SW480 (cell line): ENCODE measurements around the gene KCNK15.

Experiments
- DNase-seq: peaks from one replicate; pipeline ENCODE4 v3.0.0-alpha.2; 2016; ENCODE audit warnings: low spot score

The KCNK15 gene

DNA sequence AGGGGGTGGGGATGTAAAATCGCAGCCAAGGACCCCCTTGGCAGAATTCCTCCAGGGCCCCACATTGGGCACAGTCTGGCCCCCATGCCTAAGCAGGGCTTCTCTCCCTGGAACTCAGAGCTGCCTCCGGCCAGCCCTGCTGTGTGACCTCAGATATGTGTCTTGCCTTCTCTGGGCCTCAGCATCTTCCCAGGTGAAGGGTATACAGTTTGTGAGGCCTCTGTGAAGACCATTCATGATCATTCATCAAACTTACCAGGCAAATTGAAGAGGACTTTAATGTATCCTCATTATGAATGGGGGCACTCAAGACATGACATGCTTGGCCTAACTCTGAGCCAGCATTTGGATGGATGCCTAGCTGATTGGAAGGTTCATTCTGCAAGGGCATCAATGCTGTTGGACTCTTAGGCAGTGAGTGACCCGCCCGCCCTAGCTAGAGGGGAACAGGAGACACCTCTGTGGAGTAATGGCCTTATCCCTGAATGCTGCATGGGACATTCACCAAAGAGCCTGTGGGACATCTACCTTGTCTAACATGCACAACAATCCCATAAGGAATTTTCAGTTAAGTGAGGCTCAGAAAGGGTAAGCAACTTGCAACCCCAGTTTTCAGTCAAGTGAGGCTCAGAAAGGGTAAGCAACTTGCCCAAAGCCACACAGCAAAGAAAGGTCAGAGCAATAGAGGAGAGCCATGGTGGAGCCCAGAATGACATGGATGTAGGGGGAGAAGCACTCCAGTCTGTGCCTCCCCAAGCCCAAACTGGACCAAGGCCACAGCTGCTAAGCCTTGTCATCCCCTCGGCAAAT is 30.0 kb upstream of the KCNK15 start:
- DNase-seq, result no peak

DNA sequence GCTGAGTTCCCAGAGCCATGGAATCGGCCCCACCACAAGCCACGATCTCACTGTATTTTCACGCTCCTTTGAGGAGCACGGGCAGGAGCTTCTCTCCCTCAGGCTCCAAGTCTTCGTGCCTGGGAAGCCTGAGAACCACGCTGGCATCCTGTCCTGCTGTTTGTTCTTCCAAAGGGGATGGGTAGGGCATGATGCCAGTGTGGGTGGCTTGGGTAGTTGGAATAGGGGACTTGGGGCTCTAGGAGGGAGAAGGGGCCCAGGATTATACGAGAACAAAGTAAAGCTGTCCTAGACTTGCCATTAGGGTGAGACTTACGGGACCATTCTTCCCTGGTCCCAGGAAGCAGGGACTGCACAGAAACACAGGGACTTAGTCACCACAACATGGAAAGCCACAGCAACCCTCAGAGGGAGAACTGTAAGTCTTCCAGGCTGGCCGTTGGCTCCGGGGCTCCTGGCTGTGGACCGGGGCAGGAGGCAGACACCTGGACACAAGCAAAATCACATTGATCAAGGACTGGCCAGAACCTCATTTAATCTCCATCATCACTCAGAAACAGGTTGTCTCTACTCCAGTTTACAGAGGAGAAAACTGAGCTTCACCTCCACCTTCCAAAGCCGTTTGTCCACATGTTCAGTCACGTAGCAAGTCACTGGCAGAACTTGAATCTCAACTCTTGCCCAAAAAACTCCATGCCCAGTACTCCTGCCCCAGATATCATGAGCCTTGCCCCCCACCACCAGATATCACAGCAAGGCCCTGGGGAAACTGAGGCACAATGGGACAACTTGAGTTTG is 29.2 kb upstream of the KCNK15 start:
- DNase-seq, result no peak

DNA sequence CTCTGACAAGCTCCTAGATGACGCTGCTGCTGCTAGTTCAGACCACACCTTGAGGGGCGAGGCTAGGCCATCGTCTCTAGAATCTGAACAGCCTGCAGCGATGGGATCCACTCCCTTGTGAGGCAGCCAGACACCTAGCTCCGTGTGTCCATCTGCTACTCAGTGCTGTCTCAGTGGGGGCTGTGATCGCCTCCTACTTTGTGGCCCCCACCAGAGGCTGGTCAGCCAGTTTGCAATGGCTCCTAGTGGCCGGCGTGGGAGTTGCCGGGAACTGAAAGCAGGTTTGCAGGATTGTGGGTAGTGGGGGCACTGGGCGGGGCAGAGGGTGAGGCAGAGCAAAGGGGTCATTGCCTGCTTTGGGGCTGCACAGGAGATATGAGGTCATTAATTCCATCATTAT is 27.7 kb upstream of the KCNK15 start:
- DNase-seq, result no peak

DNA sequence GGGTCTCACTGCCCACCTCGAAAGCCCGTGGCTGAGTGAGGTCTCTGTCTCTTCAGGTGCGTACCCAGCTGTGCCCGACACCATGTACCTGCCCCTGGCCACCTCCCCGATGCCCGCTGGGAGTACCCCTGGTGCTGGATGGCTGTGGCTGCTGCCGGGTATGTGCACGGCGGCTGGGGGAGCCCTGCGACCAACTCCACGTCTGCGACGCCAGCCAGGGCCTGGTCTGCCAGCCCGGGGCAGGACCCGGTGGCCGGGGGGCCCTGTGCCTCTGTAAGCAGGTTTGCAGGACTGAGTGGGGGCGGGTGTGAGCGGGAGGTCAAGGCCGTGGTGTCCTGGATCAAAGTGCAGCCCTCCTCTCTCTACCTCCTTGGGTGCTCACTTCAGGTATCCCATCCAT is 25.8 kb upstream of the KCNK15 start:
- DNase-seq, result no peak

DNA sequence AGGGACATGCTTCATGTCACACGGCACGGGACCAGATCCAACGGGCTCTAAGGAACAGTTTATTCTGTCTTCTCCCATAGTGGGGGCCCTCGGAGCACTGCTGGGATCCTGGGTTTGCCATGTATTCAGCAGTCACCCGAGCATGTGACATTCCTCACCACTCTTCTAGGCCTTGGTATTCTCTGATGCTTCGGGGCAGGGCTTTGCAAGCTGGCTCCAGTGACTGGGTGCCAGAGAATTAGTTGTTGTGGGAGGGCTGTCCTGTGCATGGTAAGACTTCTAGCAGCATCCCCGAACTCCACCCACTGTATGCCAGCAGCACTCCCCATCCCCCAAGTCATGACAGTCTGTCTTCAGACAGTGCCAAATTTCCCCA is 25.1 kb upstream of the KCNK15 start:
- peak; percentile 42 for DNase-seq

DNA sequence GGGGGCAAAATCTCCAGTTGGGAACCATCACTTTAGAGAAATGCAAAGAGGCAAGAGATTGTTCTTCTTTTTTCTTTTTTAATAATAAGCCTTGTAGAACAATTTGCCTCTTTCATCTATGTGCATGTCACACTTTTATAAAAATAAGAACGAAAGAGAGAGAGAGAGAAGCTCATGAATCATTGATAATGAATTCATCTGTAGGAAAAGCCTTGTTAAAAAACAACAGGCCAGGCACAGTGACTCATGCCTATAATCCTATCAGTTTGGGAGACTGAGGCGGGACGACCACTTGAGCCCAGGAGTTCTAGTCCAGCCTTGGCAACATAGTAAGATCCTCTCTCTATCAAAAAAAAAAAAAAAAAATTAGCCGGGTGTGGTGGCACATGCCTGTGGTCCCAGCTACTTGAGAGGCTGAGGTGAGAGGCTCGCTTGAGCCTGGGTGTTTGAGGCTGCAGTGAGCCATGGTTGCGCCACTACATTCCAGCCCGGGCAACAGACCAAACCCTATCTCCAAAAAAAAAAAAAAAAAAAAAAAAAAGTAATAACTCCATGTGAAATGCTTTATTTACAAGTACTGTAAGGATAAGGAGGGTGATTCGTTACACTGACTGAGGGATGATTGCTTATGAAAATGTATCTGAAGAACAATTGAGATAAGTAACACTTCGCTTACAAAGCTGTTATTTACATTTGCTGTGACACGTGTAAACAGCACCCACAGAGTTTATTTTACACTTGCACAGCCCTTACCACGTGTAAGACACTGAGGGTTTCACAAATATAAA is 24.5 kb upstream of the KCNK15 start:
- no peak for DNase-seq

DNA sequence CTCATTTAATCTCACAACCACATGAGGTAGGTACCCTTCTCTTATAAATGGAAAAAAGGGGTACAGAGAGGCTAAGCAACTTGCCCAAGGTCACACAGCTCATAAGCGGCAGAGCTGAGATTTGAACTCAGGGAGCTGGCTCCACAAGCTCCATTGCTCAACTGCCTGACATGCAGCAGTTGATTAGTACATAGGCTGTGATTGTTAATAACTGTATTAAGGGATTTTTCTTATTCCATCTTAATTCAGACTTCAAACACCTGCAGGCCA is 23.9 kb upstream of the KCNK15 start:
- no peak for DNase-seq

DNA sequence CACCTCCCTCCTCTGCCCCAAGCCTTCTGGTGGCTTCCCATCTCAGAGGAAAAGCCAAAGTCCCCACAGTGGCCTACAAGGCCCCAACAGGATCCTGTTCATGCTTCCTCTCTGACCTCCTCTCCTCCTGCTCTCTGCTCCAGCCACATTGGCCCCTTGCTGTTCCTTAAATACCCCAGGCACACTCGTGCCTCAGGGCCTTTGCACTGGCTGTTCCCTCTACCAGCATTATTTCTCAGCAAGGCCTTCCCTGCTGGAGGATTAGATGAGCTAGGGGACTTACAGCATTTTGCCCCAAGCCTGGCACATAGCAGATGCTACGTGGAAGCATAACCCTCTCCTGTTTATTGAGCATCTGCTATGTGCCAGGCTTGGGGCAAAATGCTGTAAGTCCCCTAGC is 22.7 kb upstream of the KCNK15 start:
- DNase-seq, result no peak

DNA sequence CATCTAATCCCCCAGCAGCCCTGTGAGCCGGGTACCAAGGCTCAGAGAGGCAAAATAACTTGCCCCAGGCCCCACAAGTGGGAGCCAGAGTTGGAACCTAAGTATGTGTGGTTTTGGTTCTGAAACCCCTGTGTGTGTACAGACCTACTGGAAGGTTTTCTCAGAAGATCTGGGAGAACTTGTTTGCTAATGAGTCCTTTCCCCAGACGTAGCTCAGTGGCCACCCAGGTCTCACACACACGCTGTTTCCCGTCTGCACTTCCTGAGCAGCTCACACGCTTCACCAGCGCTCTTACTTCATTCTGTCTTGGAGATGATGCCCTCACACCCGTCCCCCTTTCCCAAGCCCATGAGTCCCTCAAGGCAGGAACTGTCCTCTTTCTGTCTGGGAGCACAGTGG is 22.3 kb upstream of the KCNK15 start:
- no peak for DNase-seq

DNA sequence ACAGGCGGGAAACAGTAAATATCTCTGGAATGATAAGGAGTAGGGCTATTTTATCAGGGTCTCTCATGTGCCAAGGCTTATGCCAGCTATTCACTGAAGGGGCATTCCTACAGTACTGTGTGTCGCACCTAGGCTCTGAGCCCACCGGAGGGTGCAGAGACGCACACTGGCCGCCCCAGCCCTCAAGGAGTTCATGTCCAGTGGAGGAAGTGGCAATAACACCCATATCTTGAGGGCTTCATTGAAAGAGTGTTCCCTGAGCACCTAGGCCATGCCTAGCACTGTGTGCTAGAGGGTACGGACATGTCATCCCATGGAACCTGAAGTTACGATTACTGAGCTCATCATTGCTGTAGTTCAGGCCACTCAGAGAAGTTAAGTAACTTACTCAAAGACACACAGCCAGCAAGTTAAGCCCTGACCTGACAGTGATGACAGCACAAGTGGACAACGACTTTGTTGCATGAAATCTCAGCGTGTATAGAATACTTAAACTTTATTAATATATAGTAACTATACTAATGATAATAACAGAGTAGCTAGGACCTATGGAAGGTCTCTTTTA is 21.8 kb upstream of the KCNK15 start:
- no peak for DNase-seq

DNA sequence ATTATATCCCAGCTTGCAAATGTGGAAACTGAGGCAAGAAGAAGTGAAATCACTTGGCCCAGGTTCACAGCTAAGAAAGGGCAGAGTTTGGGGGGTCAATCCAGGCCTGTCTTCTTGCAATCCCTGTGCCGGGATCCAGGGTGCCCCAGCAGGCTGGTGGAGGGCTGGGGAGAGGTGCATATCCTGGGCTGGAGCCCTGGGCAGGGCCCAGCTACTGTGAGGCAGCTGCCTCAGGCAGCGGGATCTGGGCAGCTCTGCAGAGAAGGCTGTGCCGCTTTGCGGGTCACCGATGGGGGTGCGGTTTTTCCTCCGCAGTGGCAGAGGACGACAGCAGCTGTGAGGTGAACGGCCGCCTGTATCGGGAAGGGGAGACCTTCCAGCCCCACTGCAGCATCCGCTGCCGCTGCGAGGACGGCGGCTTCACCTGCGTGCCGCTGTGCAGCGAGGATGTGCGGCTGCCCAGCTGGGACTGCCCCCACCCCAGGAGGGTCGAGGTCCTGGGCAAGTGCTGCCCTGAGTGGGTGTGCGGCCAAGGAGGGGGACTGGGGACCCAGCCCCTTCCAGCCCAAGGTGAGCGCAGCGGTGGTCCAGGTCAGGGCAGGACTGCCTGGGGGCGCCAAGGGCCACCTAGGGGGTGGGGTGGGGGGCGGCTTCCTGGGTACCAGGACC is 21.1 kb upstream of the KCNK15 start:
- no peak for DNase-seq

DNA sequence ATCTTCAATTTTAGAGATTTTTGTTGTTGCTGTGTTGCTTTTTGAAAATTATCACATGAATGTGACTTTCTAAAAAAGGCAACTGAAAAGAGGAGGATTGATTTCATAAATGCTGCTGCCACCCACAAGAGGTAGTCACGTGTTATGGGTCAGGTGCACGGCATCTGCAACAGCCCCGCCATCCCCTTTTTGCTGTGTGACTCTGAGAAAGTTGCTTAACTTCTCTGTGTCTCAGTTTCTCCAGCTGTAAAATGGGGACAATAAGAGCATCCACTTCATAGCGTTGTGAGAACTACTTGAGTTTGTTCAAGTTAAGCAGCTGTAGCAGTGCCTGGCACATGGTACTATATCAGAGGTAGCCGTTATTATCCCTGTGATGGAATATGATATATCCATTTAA is 19.8 kb upstream of the KCNK15 start:
- DNase-seq, result no peak

DNA sequence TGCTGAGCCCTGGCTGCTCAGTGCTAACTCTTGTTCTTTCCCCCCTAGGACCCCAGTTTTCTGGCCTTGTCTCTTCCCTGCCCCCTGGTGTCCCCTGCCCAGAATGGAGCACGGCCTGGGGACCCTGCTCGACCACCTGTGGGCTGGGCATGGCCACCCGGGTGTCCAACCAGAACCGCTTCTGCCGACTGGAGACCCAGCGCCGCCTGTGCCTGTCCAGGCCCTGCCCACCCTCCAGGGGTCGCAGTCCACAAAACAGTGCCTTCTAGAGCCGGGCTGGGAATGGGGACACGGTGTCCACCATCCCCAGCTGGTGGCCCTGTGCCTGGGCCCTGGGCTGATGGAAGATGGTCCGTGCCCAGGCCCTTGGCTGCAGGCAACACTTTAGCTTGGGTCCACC is 18.6 kb upstream of the KCNK15 start:
- no peak for DNase-seq

DNA sequence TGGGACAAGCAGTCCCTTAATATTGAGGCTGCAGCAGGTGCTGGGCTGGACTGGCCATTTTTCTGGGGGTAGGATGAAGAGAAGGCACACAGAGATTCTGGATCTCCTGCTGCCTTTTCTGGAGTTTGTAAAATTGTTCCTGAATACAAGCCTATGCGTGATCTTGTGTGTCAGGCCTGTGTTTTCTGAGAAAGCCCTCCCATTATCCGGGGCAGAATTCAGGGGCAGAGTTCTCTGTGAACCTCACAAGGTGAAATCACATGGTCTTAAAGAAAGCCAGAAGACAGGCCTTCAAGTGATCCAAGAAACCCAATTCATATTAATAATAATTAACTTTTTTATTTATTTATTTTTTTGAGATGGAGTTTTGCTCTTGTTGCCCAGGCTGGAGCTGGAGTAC is 18.0 kb upstream of the KCNK15 start:
- DNase-seq, result no peak

DNA sequence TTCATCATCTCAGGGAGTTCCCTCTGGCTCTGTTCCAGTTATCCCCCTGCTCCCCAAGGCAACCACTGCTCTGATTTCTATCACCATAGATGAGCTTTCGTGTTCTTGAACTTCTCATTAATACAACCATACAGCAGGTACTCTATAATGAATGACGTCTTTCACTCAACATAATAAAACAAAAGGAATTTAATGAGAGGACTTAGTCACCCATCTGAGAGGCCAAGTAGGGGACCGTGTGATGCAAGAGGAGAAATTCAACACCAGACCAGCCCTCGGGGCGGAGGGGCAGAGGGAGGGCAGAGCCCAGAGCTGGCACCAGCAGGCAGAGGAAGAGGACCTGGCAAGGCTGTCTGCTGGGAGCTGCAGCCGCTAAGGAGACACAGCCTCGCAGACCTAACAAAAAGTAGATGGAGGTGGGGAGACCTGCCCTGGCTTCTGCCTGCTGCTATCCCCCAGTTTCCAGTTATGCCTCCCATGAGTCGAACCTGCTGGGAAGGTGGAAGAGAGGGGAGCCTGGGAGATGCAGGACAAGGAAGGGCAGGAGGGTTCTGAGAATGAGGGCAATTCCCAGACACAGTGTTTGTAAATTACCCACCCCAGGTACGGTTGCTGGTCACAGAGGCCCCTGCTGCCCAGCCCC is 16.7 kb upstream of the KCNK15 start:
- peak; percentile 99 for DNase-seq

DNA sequence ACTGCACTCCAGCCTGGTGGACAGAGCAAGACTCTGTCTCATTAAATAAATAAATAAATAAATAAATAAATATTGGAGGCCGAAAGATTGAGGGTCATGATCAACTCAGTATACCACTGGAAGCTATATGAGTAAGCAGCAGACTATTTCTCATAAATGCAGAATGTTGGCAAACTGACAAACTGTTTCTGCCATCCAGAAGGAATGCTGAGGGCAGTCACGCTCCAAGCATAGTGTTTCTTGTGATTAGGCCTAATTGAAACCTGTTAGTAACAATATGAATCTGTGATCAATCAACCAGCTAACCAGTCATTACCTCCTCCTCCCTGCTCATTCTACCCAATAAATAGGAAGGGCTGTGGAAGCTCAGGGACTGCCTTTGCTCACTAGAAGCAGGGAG is 15.2 kb upstream of the KCNK15 start:
- peak; percentile 48 for DNase-seq

DNA sequence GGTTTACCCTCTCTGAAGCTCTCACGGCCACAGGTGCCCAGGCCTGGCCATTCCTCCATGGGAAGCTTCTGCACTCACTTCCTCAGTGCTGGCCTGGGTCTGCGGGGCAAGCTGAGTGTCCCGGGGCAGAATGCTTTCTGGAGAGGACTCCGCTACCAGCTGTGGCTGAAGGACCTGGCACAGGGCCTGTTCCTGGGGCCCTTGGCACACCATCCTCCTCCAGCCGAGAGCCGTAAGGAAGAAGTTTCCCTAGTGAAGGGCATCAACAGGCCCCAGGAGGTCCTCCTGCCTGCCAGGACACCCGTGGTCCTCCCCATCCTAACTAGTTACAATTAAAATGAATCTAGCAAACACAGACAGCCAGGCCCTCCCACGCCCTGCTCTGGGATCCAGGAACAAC is 14.0 kb upstream of the KCNK15 start:
- no peak for DNase-seq

DNA sequence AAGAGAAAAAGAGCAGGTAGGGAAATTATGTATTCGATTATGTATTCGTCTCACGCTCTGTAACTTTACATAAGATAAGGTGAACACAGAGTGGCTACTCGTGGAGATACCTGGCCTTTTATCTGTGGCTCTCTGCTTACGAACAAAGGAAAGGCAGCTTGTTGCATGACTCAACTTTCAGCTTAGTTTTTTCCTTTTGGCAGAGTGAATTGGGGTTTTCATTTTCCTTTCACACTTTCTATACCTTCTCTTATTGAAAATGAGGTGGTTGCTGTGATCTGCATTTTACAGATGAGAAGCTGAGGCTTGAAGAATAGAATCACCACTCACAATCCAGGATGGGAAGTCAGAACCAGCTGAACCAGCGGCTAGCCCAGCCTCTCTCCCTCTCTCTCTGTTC is 13.3 kb upstream of the KCNK15 start:
- DNase-seq, result no peak

DNA sequence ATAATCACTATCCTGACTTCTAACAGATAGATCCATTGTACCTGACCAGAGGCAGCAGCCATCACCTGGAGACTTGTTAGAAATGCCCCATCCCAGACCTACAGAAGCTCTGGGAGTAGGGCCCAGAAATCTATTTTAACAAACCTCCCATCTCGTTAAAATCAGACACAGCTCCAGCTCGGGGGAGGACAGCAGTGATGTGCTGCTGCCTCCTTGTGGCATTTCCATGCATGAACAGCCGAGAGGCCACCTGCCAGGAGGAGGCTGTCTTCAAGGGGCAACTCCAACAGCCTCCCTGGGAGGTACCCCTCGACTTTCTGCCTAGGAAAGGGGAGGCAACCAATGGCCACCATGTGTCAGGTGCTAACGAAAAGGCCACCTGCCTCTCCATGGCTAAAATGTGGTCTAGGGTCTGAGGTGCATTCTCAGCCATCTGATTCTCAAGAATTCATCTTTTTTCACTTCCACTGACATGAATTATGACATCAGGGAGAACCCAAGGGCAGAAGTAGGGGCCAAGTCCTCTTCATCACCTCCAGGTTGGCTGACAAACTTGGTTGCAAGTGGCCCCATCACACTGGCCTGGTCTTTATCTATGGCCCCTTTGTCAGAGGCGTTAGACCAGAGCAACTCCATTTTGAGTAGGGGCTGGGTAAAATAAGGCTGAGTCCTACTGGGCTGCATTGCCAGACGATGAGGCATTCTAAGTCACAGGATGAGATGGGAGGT is 12.2 kb upstream of the KCNK15 start:
- DNase-seq, result peak; percentile 72

DNA sequence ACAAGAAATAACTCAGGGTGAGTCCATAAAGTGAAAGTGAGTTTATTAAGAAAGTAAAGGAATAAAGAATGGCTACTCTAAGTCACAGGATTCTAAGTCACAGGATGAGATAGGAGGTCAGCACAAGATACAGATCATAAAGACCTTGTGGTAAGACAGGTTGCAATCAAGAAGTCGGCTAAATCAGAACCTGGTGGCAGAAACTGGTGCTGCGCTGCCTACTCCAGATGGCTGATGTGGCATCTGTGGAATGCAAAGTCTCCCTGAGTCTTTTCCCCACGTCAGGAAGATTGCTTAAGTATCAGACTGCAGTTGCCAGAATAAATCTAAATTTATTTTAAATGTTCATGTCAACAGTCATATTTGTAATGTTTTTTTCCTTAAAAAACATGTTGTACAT is 10.7 kb upstream of the KCNK15 start:
- no peak for DNase-seq

DNA sequence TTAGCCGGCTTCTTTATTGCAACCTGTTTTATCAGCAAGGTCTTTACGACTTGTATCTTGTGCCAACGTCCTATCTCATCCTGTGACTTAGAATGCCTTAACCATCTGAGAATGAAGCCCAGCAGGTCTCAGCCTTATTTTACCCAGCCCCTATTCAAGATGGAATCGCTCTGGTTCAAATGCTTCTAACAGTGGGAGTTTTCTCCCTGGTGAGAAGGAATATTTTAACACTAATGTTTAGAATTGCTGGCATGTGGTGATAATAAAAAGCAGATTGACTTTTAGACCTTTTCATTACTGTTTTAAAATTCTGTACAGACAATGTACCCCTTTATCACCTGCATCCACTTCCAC is 9.9 kb upstream of the KCNK15 start:
- DNase-seq, result no peak
